H1 (cell line): ENCODE results near the gene GXYLT1. TPM values are rescaled to one million over a fixed set of nuclear protein-coding genes. Genes with fewer than 3 reads are reported as not detected.

ENCODE experiments used
- CTCF ChIA-PET: fragments of 300-600 bp; sonication (Branson Sonifier 250); formaldehyde crosslinking; loops from one replicate; lab custom pipeline; 2021; ENCODE audit not compliant: partially characterized antibody; lab: Charles Lee
- POLR2A ChIA-PET: fragments of 300-600 bp; sonication (Branson Sonifier 250); formaldehyde crosslinking; loops from one replicate; lab custom pipeline; 2021; ENCODE audit warnings: inconsistent platforms; ENCODE audit not compliant: partially characterized antibody; lab: Charles Lee
- DNase-seq, 2 experiments: peaks; one replicate each; pipeline versions ENCODE4 v3.0.0 to v3.0.0-alpha.2; 2010 to 2022; ENCODE audit warnings: low spot score in 2 of 2, low read depth in 1 of 2, mixed read lengths in 1 of 2
- FAIRE-seq: peaks from 2 replicates; lab custom pipeline; 2011; peaks lifted over from hg19 to GRCh38; lab: Jason Lieb, UNC
- H2AFZ ChIP-seq: 2 replicates; pipeline ENCODE4 v1.8.1; 2012; ENCODE audit warnings: low read length, inconsistent platforms
- H2AK5ac ChIP-seq: 2 replicates; pipeline ENCODE4 v1.6.1; 2013; ENCODE audit warnings: low read depth, low read length
- H2BK120ac ChIP-seq: replicated peaks from 2 replicates; pipeline ENCODE3; 2013; ENCODE audit warnings: low read depth, low read length, inconsistent platforms
- H2BK12ac ChIP-seq: 2 replicates; pipeline ENCODE4 v1.6.1; 2013; ENCODE audit warnings: low read depth, low read length
- H2BK15ac ChIP-seq: 2 replicates; pipeline ENCODE4 v1.6.1; 2013; ENCODE audit warnings: low read length
- H2BK20ac ChIP-seq: 2 replicates; pipeline ENCODE4 v1.6.1; 2013; ENCODE audit warnings: low read length
- H2BK5ac ChIP-seq: 2 replicates; pipeline ENCODE4 v1.6.1; 2013; ENCODE audit warnings: low read depth, low read length
- H3K14ac ChIP-seq: 2 replicates; pipeline ENCODE4 v1.6.1; 2013; ENCODE audit warnings: inconsistent platforms; ENCODE audit not compliant: insufficient read length
- H3K18ac ChIP-seq: 2 replicates; pipeline ENCODE4 v1.6.1; 2013; ENCODE audit warnings: low read length; ENCODE audit errors: extremely low read depth
- H3K23ac ChIP-seq: 2 replicates; pipeline ENCODE4 v1.6.1; 2013; ENCODE audit warnings: inconsistent platforms; ENCODE audit not compliant: insufficient read length
- H3K23me2 ChIP-seq: 2 replicates; pipeline ENCODE4 v1.6.1; 2013; ENCODE audit warnings: low read depth, low read length
- H3K27ac ChIP-seq: 2 replicates; pipeline ENCODE4 v1.6.1; 2011; ENCODE audit warnings: low read depth, low read length, inconsistent platforms
- H3K27me3 ChIP-seq, 4 experiments: replicated peaks in 1 of 4; 1 replicate in 1 of 4; 2 replicates in 3 of 4; pipeline versions ENCODE4 v1.6.1 to v1.8.1; 2011 to 2013; ENCODE audit warnings: low read length in 3 of 4, mild to moderate bottlenecking in 3 of 4, inconsistent platforms in 2 of 4, mixed read lengths in 2 of 4, moderate library complexity in 1 of 4; ENCODE audit not compliant: control insufficient read depth in 3 of 4, insufficient read depth in 3 of 4; ENCODE audit errors: extremely low read depth in 1 of 4
- H3K36me3 ChIP-seq, 4 experiments: 2 replicates each; pipeline versions ENCODE4 v1.6.1 to v1.8.1; 2011 to 2013; ENCODE audit warnings: mild to moderate bottlenecking in 4 of 4, low read length in 3 of 4, moderate library complexity in 2 of 4, control low read depth in 1 of 4, inconsistent platforms in 1 of 4; ENCODE audit not compliant: insufficient read depth in 4 of 4, control insufficient read depth in 2 of 4
- H3K4ac ChIP-seq: replicated peaks from 2 replicates; pipeline ENCODE3; 2013; ENCODE audit warnings: low read length, low read depth, mixed read lengths, inconsistent platforms; ENCODE audit not compliant: insufficient read length
- H3K4me1 ChIP-seq, 4 experiments: replicated peaks in 1 of 4; 1 replicate in 1 of 4; 2 replicates in 3 of 4; pipeline versions ENCODE4 v1.6.1 to v1.8.1; 2011 to 2013; ENCODE audit warnings: low read length in 3 of 4, inconsistent platforms in 2 of 4, mixed read lengths in 1 of 4; ENCODE audit not compliant: insufficient read depth in 4 of 4, control insufficient read depth in 3 of 4
- H3K4me2 ChIP-seq, 2 experiments: 2 replicates each; pipeline versions ENCODE4 v1.6.1 to v1.8.1; 2011 to 2013; ENCODE audit warnings: low read depth in 2 of 2, low read length in 2 of 2, control low read depth in 1 of 2, inconsistent platforms in 1 of 2, mild to moderate bottlenecking in 1 of 2; ENCODE audit not compliant: insufficient read depth in 1 of 2
- H3K4me3 ChIP-seq, 4 experiments: fragments of 200-600, 300-600 bp in 1 of 4; sonication (generic), shearing (Covaris generic), sonication (Bioruptor Twin) in 1 of 4; 2 replicates each; pipeline versions ENCODE4 v1.5.1 to v1.8.1; 2011 to 2016; ENCODE audit warnings: low read length in 4 of 4, low read depth in 3 of 4, control low read depth in 2 of 4, inconsistent platforms in 2 of 4, mild to moderate bottlenecking in 2 of 4, mixed read lengths in 1 of 4, moderate library complexity in 1 of 4; ENCODE audit not compliant: insufficient read depth in 2 of 4; ENCODE audit errors: extremely low read depth in 1 of 4
- H3K56ac ChIP-seq: replicated peaks from 2 replicates; pipeline ENCODE3; 2013; ENCODE audit warnings: low read depth, mild to moderate bottlenecking, mixed read lengths, low read length, inconsistent platforms; ENCODE audit not compliant: insufficient read length
- H3K79me1 ChIP-seq: 2 replicates; pipeline ENCODE4 v1.6.1; 2013; ENCODE audit warnings: low read depth, low read length, control low read depth
- H3K79me2 ChIP-seq, 2 experiments: 2 replicates each; pipeline versions ENCODE4 v1.6.1 to v1.8.1; 2012 to 2013; ENCODE audit warnings: low read length in 2 of 2, mild to moderate bottlenecking in 2 of 2, inconsistent platforms in 1 of 2; ENCODE audit not compliant: insufficient read depth in 2 of 2, control insufficient read depth in 1 of 2
- H3K9ac ChIP-seq, 4 experiments: replicated peaks in 1 of 4; 1 replicate in 1 of 4; 2 replicates in 3 of 4; pipeline versions ENCODE4 v1.6.1 to v1.8.1; 2011 to 2013; ENCODE audit warnings: low read depth in 3 of 4, low read length in 3 of 4, control low read depth in 2 of 4, mild to moderate bottlenecking in 2 of 4, moderate library complexity in 2 of 4, inconsistent platforms in 1 of 4; ENCODE audit errors: extremely low read depth in 1 of 4
- H3K9me3 ChIP-seq, 2 experiments: 2 replicates each; pipeline versions ENCODE4 v1.6.1 to v1.8.1; 2012 to 2013; ENCODE audit warnings: mild to moderate bottlenecking in 2 of 2, moderate library complexity in 2 of 2, control low read depth in 1 of 2, inconsistent platforms in 1 of 2, low read depth in 1 of 2, low read length in 1 of 2, mixed read lengths in 1 of 2; ENCODE audit not compliant: insufficient read depth in 2 of 2
- H4K20me1 ChIP-seq, 2 experiments: replicated peaks in 1 of 2; 2 replicates each; pipeline versions ENCODE3 to v1.8.1; 2011 to 2013; ENCODE audit warnings: inconsistent platforms in 2 of 2, low read length in 2 of 2, mild to moderate bottlenecking in 1 of 2; ENCODE audit not compliant: insufficient read depth in 2 of 2, control insufficient read depth in 1 of 2
- H4K5ac ChIP-seq: 2 replicates; pipeline ENCODE4 v1.6.1; 2013; ENCODE audit warnings: low read length, low read depth, mixed read lengths, inconsistent platforms; ENCODE audit not compliant: insufficient read length
- H4K8ac ChIP-seq: 2 replicates; pipeline ENCODE4 v1.8.0; 2013; ENCODE audit warnings: mild to moderate bottlenecking, moderate library complexity, low read length, inconsistent platforms; ENCODE audit not compliant: insufficient read depth; ENCODE audit errors: extremely low read depth
- H4K91ac ChIP-seq: replicated peaks from 2 replicates; pipeline ENCODE3; 2013; ENCODE audit warnings: low read length, mixed read lengths, inconsistent platforms; ENCODE audit not compliant: insufficient read length
- CHD2 ChIP-seq: IDR thresholded peaks from 2 replicates; pipeline ENCODE4 v1.6.1; 2012; ENCODE audit warnings: low read length, improper control_type of control experiment
- EGR1 ChIP-seq: IDR thresholded peaks from 2 replicates; pipeline ENCODE4 v1.6.1; 2011; ENCODE audit warnings: low read depth, low read length, borderline replicate concordance
- EZH2 ChIP-seq: fragments of 200-600 bp; sonication (generic); IDR thresholded peaks from 2 replicates; pipeline ENCODE4 v1.7.1; 2012; ENCODE audit warnings: low read depth, mild to moderate bottlenecking, moderate library complexity, low read length, inconsistent platforms; ENCODE audit not compliant: severe bottlenecking
- RFX5 ChIP-seq: IDR thresholded peaks from 2 replicates; pipeline ENCODE4 v1.6.1; 2011; ENCODE audit warnings: low read depth, low read length, improper control_type of control experiment, borderline replicate concordance
- SAP30 ChIP-seq: fragments of 300-600 bp; sonication (generic); IDR thresholded peaks from 2 replicates; pipeline ENCODE4 v1.7.1; 2012; ENCODE audit warnings: low read length, moderate library complexity, mild to moderate bottlenecking, inconsistent platforms; ENCODE audit not compliant: insufficient read depth, insufficient replicate concordance
- SP2 ChIP-seq: IDR thresholded peaks from 2 replicates; pipeline ENCODE4 v1.6.1; 2012; ENCODE audit warnings: mild to moderate bottlenecking, low read length, inconsistent platforms
- TCF12 ChIP-seq: IDR thresholded peaks from 2 replicates; pipeline ENCODE4 v1.6.1; 2011; ENCODE audit warnings: low read depth, mild to moderate bottlenecking, low read length
- WGBS, 2 experiments: shearing (Covaris generic) in 1 of 2; methylation state at CpG; one replicate each; pipeline versions ENCODE4 v1.1.6 to v1.1.7; 2013 to 2015; ENCODE audit warnings: low lambda C conversion rate in 2 of 2, mixed read lengths in 2 of 2, inconsistent platforms in 1 of 2, low coverage in 1 of 2, missing lambda C conversion rate in 1 of 2; ENCODE audit not compliant: insufficient replicate concordance in 2 of 2, insufficient coverage in 1 of 2, insufficient read length in 1 of 2; ENCODE audit errors: extremely low coverage in 1 of 2, missing lambda C conversion rate in 1 of 2; 5-methylcytosine and 5-hydroxymethylcytosine counted together
- polyA plus RNA-seq, 7 experiments: library from polyadenylated mRNA; depleted of rRNA in 3 of 7; stranded (reverse) in 5 of 7; unstranded in 2 of 7; fragments of >200 nt in 5 of 7; fragments of 200-250 nt in 2 of 7; gene quantifications; 1 replicate in 5 of 7; 2 replicates in 1 of 7; 4 replicates in 1 of 7; pipeline versions ENCODE4 v1.2.1 to v1.2.3, GENCODE V29; 2011 to 2013; ENCODE audit warnings: missing spikeins in 2 of 7, mixed read lengths in 2 of 7
- total RNA-seq: library from RNA; stranded (reverse); fragmentation: NEBNext Ultra II Directional; extraction: Animal tissue kit (Norgen Biotek cat#: 25700); gene quantifications from 2 replicates; pipeline ENCODE4 v1.2.1, GENCODE V29; 2021
- TF ChIP-seq, protein P1 (sequence below): IDR thresholded peaks from 2 replicates; pipeline ENCODE4 v1.6.1; 2012; ENCODE audit warnings: inconsistent platforms

The GXYLT1 gene
- total and polyA plus RNA-seq, 2 of the 8 experiments (the other 6 are each of a cell fraction or from before 2014, with no cell fraction given), result 3.1 to 10.7 TPM

DNA sequence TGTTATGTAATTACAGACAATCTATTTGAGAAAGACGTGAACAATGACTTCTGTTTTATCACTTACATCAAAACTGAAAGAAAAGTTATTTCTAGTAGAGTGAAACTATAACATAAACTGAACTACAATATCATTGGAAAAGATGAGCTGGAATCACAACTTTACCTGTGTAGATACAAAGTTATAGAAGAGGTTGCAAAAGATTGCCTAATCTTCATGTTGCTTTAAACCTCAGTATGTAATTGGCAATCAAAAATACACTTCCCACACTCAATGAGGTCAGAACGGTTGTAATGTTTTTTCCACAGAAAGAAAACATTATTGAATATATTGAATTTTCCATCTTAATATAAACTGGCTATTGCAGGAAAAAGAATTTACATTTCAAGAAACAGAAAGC, 37.7 kb upstream of the GXYLT1 start:
- Histone ChIP-seq H3K23me2 (no peaks in the 10 kb centered on the region; the same call in 1 of the 2 replicates), H4K8ac (no peak overlapping the region), H4K20me1 (no peaks in the 10 kb centered on the region), H2BK5ac (no peak overlapping the region), H3K14ac (no peak overlapping the region), H3K56ac (no peak overlapping the region), H3K27ac (no peak overlapping the region), H2AFZ (no peak overlapping the region), H3K27me3 (no peaks in the 10 kb centered on the region), H4K5ac (no peak overlapping the region), H2AK5ac (no peak overlapping the region), H2BK120ac (no peak overlapping the region), H3K79me1 (no peaks in the 10 kb centered on the region), H3K79me2 (no peaks in the 10 kb centered on the region), H2BK15ac (no peak overlapping the region), H3K9me3 (no peaks in the 10 kb centered on the region), H3K4me1 (0 out of 7 replicates have a peak, but pooled peaks cover 0 to 3% (median 0%) of the 10 kb centered on the region in 4 experiments), H3K36me3 (no peaks in the 10 kb centered on the region), H3K4ac (no peak overlapping the region), H3K4me3 (no peak overlapping the region), H3K9ac (no peak overlapping the region), H3K18ac (no peak overlapping the region), H4K91ac (no peak overlapping the region), H2BK12ac (no peak overlapping the region), H3K23ac (no peak overlapping the region), H2BK20ac (no peak overlapping the region), H3K4me2 (no peak overlapping the region)
- FAIRE-seq, result no peak
- ChIA-PET POLR2A (no interaction called here), CTCF (no interaction called here)
- WGBS, 2 experiments, result 96% methylated on average over 2 of the region's 2 CpGs; no CpG with 5 or more reads in 1 of the 2 experiments
- no peak for DNase-seq
- TF ChIP-seq EGR1 (no peak), SAP30 (no peak), TCF12 (no peak), EZH2 (no peak), RFX5 (no peak), SP2 (no peak), CHD2 (no peak)
- TF ChIP-seq, protein P1, sequence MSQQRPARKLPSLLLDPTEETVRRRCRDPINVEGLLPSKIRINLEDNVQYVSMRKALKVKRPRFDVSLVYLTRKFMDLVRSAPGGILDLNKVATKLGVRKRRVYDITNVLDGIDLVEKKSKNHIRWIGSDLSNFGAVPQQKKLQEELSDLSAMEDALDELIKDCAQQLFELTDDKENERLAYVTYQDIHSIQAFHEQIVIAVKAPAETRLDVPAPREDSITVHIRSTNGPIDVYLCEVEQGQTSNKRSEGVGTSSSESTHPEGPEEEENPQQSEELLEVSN, result no peak
